Loucy (cell line): ENCODE measurements around the gene FOXN4.

Experiments
- H2AFZ ChIP-seq: fragments of 200-600 bp; sonication (generic); 2 replicates; pipeline ENCODE4 v1.6.0; 2016; ENCODE audit warnings: antibody characterized with exemption, mild to moderate bottlenecking, low read length, moderate library complexity
- H3F3A ChIP-seq: fragments of 200-600 bp; 2 replicates; pipeline ENCODE4 v1.6.0; 2016; ENCODE audit warnings: antibody characterized with exemption, low read depth, mild to moderate bottlenecking
- H3K27me3 ChIP-seq: fragments of 200-600 bp; sonication (generic); 2 replicates; pipeline ENCODE4 v1.6.1; 2014; ENCODE audit warnings: low read length, mild to moderate bottlenecking; ENCODE audit not compliant: insufficient read depth, poor library complexity, severe bottlenecking
- H3K36me3 ChIP-seq: fragments of 200-600 bp; sonication (generic); 2 replicates; pipeline ENCODE4 v1.6.1; 2016; ENCODE audit warnings: low read length; ENCODE audit not compliant: insufficient read depth
- H3K4me1 ChIP-seq: fragments of 200-600 bp; sonication (generic); 2 replicates; pipeline ENCODE4 v1.5.1; 2014; ENCODE audit warnings: low read length, mild to moderate bottlenecking; ENCODE audit not compliant: insufficient read depth, poor library complexity, severe bottlenecking
- H3K4me2 ChIP-seq: fragments of 200-600 bp; sonication (generic); 2 replicates; pipeline ENCODE4 v1.6.0; 2014; ENCODE audit warnings: antibody characterized with exemption, low read length, low read depth, mild to moderate bottlenecking; ENCODE audit not compliant: poor library complexity, severe bottlenecking
- H3K4me3 ChIP-seq: fragments of 200-600 bp; sonication (generic); 2 replicates; pipeline ENCODE4 v1.5.1; 2014; ENCODE audit warnings: low read length, mild to moderate bottlenecking, mixed read lengths; ENCODE audit not compliant: poor library complexity, severe bottlenecking
- H3K79me2 ChIP-seq: fragments of 200-600 bp; sonication (generic); 2 replicates; pipeline ENCODE4 v1.6.1; 2014; ENCODE audit warnings: low read length; ENCODE audit not compliant: insufficient read depth
- H3K9ac ChIP-seq: fragments of 200-600 bp; sonication (generic); 2 replicates; pipeline ENCODE4 v1.6.0; 2014; ENCODE audit warnings: mild to moderate bottlenecking, low read depth, low read length, moderate library complexity; ENCODE audit not compliant: poor library complexity, severe bottlenecking
- H3K9me2 ChIP-seq: fragments of 200-600 bp; sonication (generic); replicated peaks from 2 replicates; pipeline ENCODE4 v1.6.1; 2016; ENCODE audit warnings: low read depth, low read length, mixed read lengths
- H3K9me3 ChIP-seq: fragments of 200-600 bp; sonication (generic); 2 replicates; pipeline ENCODE4 v1.6.1; 2014; ENCODE audit warnings: mild to moderate bottlenecking, antibody characterized with exemption, low read length, low read depth; ENCODE audit not compliant: insufficient read depth
- H4K20me1 ChIP-seq: fragments of 200-600 bp; sonication (generic); 2 replicates; pipeline ENCODE4 v1.6.0; 2014; ENCODE audit warnings: antibody characterized with exemption, low read length, mild to moderate bottlenecking; ENCODE audit not compliant: insufficient read depth, poor library complexity, severe bottlenecking
- EZH2phosphoT487 ChIP-seq: fragments of 200-600 bp; IDR thresholded peaks from 2 replicates; pipeline ENCODE4 v1.6.1; 2018; ENCODE audit warnings: antibody characterized with exemption, mild to moderate bottlenecking, moderate library complexity, borderline replicate concordance
- TF ChIP-seq, protein P1 (sequence below): fragments of 200-600 bp; sonication (generic); conservative IDR thresholded peaks from 2 replicates; pipeline ENCODE4 v1.5.1; 2014; ENCODE audit warnings: mild to moderate bottlenecking, antibody characterized with exemption, low read length

The FOXN4 gene

DNA sequence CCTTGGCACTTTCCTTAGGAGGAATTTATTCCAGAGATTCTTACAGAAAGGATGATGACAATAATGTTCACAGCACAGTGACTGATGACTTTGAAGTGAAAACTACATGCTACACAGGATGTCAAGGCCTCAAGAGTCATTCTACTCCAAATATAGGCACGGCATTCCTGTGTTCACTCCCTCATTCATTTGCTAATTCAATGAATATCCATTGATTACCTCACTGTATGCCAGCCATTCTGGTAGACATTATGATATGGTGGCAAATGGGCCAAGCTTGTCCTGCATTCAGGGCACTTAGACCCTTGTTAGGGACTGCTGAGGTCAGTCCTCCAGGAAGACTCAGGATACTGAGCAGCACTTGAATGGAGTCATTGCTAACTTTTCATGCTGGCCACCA lies 48.0 kb downstream of the FOXN4 start:
- Histone ChIP-seq H3K4me3 (no peak overlapping the region), H3K9me2 (no peaks in the 10 kb centered on the region), H2AFZ (no peak overlapping the region), H3K4me1 (no peaks in the 10 kb centered on the region), H3K9ac (no peak overlapping the region), H4K20me1 (no peaks in the 10 kb centered on the region), H3K27me3 (no peaks in the 10 kb centered on the region), H3K36me3 (no peaks in the 10 kb centered on the region), H3K79me2 (no peaks in the 10 kb centered on the region), H3K9me3 (no peaks in the 10 kb centered on the region), H3F3A (no peaks in the 10 kb centered on the region), H3K4me2 (no peak overlapping the region)
- TF ChIP-seq EZH2phosphoT487, result no peak
- TF ChIP-seq, protein P1, sequence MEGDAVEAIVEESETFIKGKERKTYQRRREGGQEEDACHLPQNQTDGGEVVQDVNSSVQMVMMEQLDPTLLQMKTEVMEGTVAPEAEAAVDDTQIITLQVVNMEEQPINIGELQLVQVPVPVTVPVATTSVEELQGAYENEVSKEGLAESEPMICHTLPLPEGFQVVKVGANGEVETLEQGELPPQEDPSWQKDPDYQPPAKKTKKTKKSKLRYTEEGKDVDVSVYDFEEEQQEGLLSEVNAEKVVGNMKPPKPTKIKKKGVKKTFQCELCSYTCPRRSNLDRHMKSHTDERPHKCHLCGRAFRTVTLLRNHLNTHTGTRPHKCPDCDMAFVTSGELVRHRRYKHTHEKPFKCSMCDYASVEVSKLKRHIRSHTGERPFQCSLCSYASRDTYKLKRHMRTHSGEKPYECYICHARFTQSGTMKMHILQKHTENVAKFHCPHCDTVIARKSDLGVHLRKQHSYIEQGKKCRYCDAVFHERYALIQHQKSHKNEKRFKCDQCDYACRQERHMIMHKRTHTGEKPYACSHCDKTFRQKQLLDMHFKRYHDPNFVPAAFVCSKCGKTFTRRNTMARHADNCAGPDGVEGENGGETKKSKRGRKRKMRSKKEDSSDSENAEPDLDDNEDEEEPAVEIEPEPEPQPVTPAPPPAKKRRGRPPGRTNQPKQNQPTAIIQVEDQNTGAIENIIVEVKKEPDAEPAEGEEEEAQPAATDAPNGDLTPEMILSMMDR, result no peak

DNA sequence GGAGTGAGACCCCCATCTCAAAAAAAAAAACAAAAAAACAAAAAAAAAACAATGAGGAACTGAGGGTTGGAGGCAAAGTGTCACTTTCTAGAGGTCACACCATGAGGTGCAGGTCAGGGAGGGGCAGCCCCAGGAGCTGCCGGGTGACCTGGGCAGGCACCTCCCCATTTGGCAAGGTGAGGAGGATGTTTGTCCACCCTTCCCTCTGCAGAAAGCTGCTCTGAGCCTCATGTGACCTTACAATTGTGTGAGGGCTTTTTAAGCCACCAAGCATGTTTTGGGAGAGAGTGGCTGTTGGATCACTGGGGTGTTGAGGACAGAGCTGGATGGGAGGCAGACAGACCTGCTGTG lies 49.6 kb downstream of the FOXN4 start:
- H3K36me3 ChIP-seq, result no peaks in the 10 kb centered on the region
- no peak overlapping the region for H2AFZ ChIP-seq
- no peaks in the 10 kb centered on the region for H3K27me3 ChIP-seq
- no peaks in the 10 kb centered on the region for H4K20me1 ChIP-seq
- no peak overlapping the region for H3K4me2 ChIP-seq
- H3K4me1 ChIP-seq, result no peaks in the 10 kb centered on the region
- H3K4me3 ChIP-seq, result no peak overlapping the region
- no peaks in the 10 kb centered on the region for H3K9me3 ChIP-seq
- H3F3A ChIP-seq, result no peaks in the 10 kb centered on the region
- H3K9ac ChIP-seq, result no peak overlapping the region
- no peaks in the 10 kb centered on the region for H3K79me2 ChIP-seq
- TF ChIP-seq, protein P1, result no peak
- no peak for TF ChIP-seq EZH2phosphoT487
- H3K9me2 ChIP-seq, result no peaks in the 10 kb centered on the region

DNA sequence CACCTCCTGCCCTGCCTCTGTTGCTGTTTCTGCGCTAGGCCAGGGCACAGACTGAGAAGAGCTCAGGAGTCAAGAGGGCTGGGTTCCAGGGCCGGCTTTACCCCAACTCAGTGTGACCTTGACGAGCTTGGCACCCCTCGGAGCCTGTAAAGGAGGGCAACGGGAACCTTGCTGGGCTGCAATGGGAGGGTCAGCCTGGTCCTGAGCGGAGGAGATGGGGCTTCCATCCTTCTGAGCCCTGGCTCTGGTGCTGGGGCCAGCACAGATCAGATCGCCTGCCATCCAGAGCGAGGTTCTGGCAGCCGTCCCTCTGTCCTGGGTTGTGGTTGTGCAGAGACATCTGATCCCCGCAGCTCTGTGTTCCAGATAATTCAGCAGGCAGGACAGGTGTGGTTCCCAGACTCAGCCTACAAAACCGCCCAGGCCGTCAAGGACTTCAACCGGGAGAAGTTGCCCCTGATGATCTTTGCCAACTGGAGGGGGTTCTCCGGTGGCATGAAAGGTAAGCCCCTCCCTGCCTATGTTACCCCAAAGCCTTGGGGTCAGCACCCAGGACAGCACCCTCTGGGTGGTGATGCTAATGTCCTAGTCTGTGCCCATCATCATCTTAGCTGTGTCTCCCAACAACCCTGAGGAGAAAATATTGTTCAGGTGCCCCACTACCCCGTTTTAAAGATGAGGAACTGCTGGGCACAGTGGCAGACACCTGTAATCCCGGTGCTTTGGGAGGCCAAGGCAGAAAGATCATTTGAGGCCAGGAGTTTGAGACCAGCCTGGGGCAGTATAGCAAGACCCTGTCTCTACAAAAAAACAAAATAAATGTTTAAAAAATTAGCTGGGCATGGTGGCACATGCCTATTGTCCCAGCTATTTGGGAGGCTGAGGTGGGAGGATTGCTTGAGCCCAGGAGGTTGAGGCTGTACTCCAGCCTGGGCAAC lies 50.2 kb downstream of the FOXN4 start:
- no peak overlapping the region for H2AFZ ChIP-seq

More for the DNA sequence above, 50.2 kb downstream of the FOXN4 start:
- Histone ChIP-seq H3K9ac (no peak overlapping the region), H3K9me2 (no peaks in the 10 kb centered on the region), H3K79me2 (no peaks in the 10 kb centered on the region), H3K36me3 (no peaks in the 10 kb centered on the region), H4K20me1 (no peaks in the 10 kb centered on the region), H3K9me3 (no peaks in the 10 kb centered on the region), H3K27me3 (no peaks in the 10 kb centered on the region), H3K4me2 (no peak overlapping the region), H3F3A (no peaks in the 10 kb centered on the region), H3K4me1 (no peaks in the 10 kb centered on the region), H3K4me3 (no peak overlapping the region)
- TF ChIP-seq, protein P1, result no peak
- no peak for TF ChIP-seq EZH2phosphoT487
